ENCODE measurements around the gene ERC1.
A peak's percentile ranks its signal among the peaks of the same experiment; 100 is the strongest.
"Not testable (repeated sequence)": the region's sequence is repeated elsewhere in the genome, so short reads cannot be mapped to it uniquely, and the experiment has no call there.

ERC1 gene

DNA sequence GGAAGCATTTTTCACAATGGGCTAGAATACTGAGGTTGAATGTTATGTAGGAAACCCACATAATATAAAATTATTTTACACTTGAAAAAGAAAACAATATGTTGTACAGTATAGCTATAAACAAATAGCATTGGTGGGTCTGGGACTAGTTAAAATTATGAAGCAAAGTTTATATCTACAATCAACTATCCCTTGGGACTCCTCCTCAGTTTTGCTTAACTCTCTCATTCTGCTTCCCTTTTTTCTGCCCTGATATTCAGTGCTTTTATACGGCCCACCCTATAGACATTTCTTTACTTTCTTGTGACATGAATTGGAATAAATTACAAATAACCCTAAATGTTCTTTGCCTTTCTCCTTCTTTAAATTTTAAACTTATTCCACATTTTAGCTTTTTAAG, 302.9 kb downstream of the ERC1 start:
- no peak for DNase-seq

- DNase-seq: no peak
Observed at GRCh38 chr12:1297206-1297605, 306.2 kb downstream of the ERC1 start.

- no peak for DNase-seq
Observed at GRCh38 chr12:1297639-1298175, 306.7 kb downstream of the ERC1 start.

- DNase-seq: no peak
Observed at GRCh38 chr12:1300460-1300859, 309.4 kb downstream of the ERC1 start.

DNA sequence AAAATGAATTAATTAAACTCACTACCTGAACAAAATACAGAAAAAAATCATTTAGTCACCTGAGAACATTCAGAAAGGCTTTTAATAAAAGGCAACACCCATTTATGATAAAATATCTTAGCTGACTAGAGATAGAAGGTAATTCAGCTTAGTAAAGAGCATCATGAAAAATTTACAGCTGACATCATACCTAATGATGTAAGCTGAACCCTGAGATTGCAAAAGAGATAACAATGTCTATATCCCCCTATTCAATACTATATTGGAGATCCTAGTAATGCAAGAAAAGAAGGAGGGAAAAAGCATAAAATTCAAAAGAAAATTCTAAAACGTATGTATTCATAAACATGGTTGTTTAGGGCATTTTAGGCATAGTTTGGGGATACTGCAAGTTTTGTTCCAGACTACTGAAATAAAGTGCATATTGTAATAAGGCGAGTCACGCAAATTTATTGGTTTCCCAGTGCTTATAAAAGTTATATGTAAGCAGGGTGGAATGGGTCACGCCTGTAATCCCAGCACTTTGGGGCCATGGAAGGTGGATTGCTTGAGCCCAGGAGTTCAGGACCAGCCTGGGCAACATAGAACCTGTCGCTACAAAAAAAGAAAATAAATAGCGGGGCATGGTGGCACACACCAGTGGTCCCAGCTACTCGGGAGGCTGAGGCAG, 311.3 kb downstream of the ERC1 start:
- no peak for DNase-seq

DNA sequence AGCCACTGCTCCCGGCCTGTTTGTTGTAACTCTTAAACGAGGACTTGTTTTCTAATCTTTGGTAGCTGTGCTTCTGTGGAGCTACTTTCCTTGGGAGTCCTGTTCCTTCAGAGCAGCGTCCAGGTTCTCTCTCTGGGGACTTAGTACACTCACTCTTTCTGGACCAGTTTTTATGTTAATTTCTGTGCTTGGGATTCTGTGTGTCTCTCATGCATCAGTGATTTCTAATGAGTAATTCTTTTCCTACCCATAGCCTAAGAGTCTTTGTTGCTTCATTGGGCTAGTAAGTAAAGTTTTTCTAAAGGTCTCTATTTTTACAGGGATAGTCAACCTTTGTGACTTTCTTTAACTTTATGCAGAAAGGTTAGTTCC, 314.0 kb downstream of the ERC1 start:
- DNase-seq: no peak

GRCh38 chr12:1305791-1306500, 314.9 kb downstream of the ERC1 start:
- DNase-seq: no peak

- DNase-seq: no peak
Observed at GRCh38 chr12:1306817-1307216, 315.8 kb downstream of the ERC1 start.

GRCh38 chr12:1307796-1308195, 316.8 kb downstream of the ERC1 start:
- no peak for DNase-seq

- DNase-seq: no peak
Observed at GRCh38 chr12:1309613-1310012, 318.6 kb downstream of the ERC1 start.

GRCh38 chr12:1310653-1311052, 319.6 kb downstream of the ERC1 start:
- no peak for DNase-seq

GRCh38 chr12:1311145-1311544, 320.1 kb downstream of the ERC1 start:
- DNase-seq: no peak

DNA sequence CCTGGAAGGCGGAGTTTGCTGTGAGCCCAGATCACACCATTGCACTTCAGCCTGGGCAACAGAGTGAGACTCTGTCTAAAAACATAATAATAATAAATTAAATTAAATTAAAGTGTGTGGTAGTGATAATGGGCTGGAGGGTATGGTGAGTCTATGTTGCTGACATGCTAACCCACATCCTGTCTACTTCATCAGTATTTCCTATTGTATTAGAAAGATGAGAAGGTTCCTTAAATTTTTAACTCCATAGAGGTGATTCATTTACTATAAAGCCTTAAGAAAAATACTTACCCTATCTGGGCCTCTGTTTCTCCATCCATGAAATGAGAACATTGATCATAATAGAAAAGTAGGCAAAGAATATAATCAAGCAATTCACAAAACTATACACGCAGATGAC, 322.9 kb downstream of the ERC1 start:
- DNase-seq: no peak

GRCh38 chr12:1314523-1314922, 323.5 kb downstream of the ERC1 start:
- no peak for DNase-seq

DNA sequence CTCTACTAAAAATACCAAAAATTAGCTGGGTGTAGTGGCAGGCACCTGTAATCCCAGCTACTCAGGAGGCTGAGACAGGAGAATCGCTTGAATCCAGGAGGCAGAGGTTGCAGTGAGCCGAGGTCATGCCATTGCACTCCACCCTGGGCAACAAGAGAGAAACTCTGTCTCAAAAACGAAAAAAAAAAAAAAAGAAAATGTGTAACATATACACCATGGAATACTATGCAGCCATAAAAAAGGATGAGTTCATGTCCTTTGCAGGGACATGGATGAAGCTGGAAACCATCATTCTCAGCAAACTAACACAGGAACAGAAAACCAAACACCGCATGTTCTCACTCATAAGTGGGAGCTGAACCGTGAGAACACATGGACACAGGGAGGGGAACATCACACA, 326.0 kb downstream of the ERC1 start:
- not testable (repeated sequence) for DNase-seq

GRCh38 chr12:1318327-1319031, 327.5 kb downstream of the ERC1 start:
- DNase-seq: peak; percentile 28

DNA sequence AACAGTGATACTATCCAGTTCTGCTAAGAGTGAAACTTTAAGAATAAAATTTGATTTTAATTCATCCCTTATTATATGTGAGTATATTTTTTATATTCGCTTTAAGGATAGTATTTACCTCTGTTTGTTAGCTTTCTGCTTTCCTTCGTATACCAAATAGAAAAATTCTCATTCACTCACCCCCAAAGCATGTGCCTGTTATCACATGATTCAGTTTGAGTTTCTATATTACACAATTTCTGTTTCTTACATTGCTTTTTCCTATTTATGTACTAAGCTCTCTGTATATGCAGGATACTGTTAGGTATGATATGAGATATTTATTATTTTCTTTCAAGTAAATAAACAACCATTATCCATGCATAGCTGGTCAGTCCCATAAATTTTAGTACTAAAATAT, 328.2 kb downstream of the ERC1 start:
- no peak for DNase-seq

- no peak for DNase-seq
Observed at GRCh38 chr12:1320021-1320420, 329.0 kb downstream of the ERC1 start.

GRCh38 chr12:1322821-1323220, 331.8 kb downstream of the ERC1 start:
- no peak for DNase-seq

GRCh38 chr12:1324099-1324498, 333.1 kb downstream of the ERC1 start:
- no peak for DNase-seq

- no peak for DNase-seq
Observed at GRCh38 chr12:1324910-1325309, 333.9 kb downstream of the ERC1 start.

DNA sequence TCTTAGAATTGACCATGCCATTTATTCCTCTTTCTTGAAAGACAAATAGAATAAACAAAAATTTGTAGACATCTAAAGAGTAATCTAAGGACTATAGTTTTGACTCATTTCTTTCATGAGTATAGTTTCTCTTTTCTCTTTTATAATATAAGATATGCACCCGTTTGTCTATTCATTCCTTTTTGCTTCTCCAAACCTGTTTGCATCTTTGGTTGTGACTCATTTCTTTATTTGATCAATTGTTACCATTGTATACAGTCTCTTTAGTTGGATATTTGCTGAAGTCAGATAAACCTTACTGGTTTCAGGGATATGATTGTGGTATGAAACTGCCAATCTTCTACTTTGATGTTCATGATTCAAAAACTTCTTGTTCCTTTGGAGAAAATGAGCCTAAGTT, 334.6 kb downstream of the ERC1 start:
- DNase-seq: no peak

GRCh38 chr12:1326258-1326657, 335.2 kb downstream of the ERC1 start:
- DNase-seq: no peak

DNA sequence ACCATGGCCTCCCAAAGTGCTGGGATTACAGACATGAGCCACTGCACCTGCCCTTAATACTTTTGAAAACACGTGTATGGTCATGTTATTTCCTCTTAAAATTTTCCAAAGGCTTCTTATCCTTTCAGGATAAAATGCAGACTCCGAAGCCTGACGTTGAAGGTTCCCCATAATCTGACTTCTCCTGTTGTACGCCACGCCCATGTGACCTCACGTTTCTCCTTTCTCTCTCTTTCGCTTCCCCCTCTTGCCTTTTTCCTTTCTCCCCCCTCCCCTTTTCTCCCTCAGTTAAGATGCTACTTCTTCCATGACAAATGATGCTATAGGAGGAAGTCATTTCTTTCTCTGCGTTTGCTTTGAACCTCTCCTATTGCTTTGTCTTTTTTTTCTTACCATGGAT, 337.4 kb downstream of the ERC1 start:
- DNase-seq: no peak

Measured in DMS 273 treated with DMSO at 0.1 percent for 48 hours (cell line).